GM21390 (cell line): Measurements from ENCODE around the gene VCAN.

ENCODE experiments used
- ATAC-seq: cut with Tn5 transposase; IDR thresholded peaks from one replicate; pipeline ENCODE4 v1.9.1; 2021; ENCODE audit not compliant: unreplicated experiment

The VCAN gene

DNA sequence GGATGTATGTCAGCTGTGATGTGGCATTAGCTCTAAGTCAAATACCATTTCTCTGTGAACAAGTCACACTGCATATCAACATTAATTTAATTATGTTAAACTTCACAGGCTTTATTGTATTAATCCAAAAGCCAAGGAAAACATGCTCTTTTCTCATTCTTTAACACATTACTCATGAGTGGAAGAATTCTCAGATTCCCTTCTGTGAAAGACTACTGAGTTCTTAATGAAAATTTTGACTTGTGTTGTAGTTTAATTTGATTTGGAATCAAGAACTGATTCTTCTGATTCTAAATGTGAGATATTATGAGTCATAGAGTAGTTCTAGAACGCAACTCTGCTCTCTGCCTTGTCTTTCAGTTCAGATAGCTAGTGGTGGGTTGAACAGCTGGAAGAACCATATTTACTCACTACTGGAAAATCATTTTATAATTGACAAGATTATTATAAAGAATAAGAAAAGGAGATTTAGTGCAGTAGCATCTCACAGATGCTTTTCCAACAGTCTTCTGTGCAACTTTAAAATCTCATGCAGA is 90.6 kb downstream of the VCAN start:
- no peak for ATAC-seq

DNA sequence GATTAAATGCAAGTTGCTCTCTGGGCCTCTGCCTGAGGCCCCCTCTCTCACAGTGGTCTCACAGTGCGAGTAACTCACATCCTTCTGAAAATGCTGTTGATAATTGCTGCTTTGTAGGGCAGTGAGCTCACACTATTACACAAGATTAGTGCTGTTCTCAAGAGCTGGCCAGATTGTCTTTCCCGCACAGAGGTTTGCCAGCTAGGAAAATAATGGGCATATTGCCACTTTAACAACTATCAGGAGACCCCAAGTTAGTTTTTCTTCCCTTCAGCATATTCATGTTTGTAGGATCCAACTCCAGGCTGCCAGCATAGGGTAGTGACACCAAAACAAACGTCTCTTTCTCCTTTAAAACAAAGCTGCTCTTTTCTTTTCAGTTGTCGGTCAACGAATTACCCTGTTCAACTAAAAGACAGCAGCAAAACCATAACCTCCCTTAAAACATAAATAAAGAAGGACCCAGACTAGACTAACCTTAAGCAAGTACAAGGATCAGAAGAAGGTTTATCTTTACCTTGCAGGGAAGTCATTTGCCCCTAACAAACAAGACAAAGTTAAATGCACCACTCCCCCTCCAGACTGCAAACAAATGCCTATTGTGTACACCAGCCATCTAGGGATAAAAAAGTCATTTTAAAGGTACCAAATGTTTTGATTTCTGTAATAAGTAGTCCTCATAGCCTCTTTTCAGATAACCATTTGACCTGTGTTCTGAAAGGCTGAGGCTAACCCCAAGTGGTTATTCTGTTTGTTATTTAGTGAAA is 91.4 kb downstream of the VCAN start:
- ATAC-seq = no peak

DNA sequence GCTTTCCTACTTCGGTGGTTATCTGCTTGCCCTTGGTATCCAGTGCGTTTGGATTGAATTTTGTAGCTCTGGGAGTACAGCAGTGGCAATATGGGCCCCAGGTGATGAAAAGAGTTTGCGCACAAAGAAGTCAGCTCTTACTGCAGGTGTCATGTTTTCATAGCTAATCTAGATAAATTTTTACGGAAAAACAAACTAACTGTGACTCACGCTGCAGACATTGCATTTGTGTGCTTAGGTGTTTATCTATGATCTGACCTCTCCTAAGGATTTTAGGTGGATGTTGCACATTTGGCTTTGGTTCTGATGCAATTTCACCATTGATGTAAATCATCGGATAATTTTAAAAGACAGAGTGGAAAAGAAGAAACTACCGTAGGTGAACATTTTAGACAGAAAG is 92.1 kb downstream of the VCAN start:
- no peak for ATAC-seq

DNA sequence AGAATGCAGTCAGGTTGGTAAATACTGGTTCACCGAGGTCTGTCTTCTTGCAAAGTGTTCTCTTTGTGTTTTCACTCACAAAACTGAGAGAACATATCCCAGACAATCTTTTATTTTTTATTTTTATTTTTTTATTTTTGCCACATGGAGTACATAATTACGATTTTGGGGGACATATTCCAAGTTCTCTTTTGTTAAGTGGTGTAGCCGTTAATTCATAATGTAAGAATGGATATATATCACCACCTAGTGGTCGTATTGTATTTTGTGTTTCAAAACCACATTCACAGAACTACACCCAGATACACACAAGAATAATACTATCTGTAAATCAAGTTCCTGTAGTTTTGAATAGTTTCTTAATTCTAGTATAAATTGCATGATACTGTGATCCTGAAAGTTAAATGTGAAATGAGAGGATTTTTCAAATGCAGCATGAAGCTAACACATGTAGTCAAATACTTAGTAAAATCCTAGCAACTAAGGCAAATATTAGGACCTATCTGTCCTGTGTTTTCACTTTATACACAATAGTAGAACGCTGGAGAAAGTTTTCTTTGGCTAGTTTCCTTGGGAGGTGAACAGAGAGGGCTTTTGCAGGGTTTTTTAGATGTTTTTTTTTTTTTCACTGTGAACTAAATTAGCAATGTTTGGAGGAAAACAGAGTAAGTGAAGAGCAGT is 92.7 kb downstream of the VCAN start:
- peak; percentile 83 for ATAC-seq

DNA sequence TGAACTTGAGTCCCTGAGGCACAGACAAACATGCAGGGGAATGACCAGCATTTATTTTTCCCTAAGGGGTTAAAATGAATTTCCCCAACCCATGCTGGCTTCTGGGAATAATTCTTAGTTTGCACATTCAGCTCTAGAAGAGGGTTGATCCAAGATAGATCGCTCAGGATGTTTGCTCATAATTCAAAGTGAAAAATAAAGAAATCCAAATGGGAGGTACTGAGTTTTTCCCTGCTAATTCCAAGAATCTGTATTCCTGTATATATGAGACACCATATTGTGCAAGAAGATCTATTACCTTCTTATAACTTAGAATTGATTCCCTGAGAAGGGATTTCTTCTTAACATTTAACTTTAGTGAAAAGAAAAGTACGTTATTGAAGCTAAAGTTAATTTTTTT is 96.2 kb downstream of the VCAN start:
- no peak for ATAC-seq

DNA sequence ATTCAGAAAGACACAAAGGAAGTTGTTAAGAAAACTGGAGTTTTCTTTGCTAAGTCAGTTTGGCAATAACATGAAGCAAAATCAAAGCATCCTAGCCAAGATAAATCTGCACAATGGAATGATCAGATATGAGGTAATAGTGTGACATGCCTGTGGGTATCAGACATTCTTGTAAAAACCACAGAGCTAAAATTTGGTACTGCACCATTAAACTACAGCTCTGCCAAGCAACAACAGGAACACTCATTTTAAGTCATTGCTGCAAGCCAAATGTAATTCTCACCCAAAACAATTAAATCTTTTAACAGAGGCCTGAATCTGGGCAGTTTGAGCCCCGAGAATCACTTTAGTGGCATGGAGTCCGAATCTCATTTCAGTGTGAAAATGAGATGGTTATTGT is 96.6 kb downstream of the VCAN start:
- ATAC-seq = no peak

DNA sequence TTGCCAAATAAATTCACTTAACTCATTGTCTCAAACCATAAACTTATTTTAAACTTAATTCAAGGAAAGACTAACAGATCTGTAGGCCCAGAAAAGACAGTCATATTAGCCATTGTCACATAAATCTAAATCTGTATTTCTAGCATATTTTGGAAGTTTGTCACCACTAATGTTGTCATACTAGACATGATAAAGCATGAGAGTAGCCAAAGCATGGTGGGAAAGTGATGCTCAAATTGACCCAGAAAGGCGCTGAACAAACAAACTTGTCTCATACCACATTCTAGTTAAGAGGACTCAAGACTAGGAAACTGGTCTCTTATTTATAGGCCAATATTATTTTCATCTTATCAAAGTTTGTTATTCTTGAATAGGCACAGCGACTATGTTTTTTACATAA is 99.4 kb downstream of the VCAN start:
- ATAC-seq = no peak

DNA sequence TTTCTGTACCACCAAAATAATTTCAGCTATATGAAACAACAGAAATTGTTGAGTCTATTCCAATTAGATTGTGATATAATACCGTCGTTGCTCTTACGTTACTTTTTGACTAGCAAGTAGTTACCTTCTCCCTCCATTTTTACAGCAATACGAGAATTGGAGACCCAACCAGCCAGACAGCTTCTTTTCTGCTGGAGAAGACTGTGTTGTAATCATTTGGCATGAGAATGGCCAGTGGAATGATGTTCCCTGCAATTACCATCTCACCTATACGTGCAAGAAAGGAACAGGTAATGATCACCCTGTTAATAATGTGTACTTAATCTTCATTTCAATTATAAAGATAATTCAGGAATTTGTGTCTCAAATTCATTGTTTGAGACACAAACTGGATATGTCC is 100.7 kb downstream of the VCAN start:
- ATAC-seq = no peak

DNA sequence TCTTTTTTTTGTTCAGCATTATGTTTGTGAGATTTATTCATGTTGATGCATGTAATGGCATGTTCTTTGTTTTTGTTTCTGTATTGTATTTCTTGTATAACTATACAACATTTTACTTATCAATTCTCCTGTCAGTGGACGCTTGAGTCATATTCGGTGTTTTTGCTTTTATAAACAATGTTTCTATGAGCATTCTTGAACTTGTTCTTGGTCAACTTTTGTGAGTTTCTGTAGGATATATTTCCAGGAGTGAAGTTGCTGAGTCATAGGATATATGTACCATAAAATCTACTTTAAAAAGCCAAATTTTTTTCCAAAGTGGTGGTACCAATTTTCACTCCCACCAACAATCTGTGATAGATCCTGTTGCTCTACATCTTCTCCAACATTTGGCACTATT is 104.8 kb downstream of the VCAN start:
- no peak for ATAC-seq

DNA sequence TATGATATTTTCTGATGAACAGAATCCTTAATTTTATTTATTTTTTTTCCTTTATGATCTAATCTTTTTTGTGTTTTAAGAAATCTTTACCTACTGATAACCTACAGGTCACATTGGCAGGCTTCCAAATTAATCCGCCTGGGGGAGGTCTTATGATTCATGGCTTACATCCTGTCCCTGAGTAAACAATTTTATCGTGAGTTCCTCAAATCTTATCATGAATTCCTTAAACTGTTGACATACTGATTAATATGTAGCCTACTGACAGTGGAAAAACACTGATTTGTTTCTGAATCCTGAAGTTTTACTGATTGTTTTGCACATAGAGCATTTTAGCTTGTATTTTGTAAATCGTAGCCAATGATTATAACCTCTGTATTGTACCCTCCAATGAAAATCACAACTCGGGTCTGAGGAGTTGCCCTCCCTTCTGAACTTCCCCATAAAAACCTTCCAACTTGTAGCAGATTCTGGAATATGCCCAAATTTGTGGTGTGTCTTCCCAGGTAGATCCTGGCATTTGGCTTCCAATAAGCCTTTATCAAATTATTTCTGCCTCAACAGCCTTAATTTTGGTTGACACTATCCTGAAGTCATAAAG is 105.6 kb downstream of the VCAN start:
- ATAC-seq = no peak

DNA sequence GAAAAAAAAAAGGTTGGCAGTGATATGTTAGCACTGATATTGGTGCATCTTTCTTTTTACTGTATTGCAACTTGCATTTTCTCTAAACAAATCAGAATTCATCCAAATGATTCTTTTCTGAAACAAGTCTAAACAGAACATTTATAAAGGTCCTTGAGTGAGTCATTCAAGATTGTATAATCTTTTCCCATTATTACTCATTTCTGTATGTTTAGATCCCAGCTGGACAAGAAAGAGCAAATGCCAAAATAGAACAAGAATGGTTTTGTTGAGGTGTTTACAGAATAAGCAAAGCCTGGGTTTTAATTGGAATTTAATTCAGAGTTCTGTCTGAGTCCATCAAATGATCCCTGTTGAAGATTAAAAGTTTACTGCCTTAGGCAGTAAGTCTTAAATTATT is 112.3 kb downstream of the VCAN start:
- ATAC-seq = no peak

DNA sequence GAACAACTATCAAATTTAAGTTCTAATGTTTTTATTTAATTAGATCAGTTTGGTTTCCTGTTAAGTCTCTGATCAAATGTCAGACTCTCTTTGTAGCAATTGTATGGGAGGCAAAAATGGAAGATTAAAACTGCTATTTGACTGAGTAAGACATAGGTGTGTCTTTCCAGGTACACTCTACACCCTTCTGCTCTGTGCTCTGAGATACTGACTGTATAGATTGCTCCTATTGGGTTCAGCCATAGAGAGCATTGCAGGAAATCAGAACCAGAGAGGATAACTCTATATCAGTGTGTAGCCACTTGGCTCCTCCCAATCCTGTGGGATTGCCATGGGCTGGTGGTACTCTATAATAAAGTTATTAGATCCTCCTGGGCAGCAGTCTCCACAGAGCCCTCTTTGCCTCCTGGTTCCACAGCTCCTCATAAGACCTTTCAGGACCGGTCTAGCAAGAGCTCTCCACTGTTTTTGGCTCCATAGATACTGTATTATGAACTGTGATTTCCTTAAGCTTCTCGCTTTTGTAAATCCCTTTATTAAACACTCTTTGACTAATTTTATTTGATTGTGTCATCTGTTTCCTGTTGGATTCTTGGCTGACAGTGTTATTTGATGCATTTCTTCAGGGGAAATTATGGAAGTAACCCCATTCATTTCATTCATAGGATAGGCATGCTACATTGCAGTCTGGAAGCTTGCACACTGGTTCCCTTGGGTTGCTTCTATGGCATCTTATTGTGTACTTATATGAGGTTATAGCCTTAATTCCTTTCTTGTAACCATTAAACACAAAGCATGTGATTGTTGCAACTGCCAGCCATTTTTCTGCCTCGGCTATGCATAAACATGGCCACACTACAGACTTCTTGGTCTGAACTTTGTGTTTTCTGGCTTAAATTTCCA is 115.6 kb downstream of the VCAN start:
- no peak for ATAC-seq

DNA sequence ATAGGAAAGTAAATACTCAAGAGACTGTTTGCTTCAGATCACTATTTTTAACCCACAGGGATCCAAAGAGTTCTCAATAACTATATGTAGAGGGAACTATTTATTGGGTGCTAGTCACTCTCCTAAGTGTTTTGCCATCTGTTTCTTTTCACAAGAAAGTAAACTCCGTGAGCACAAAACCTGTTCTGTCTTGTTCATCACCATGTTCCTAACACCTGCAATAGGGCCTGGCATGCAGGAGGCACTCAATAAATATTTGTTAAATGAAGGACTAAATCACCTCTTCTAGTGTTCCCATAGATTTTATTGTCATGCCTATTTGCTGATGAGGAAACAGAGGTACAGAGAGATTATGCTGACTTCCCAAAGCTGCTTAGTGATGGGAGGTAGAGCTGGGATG is 118.2 kb downstream of the VCAN start:
- no peak for ATAC-seq

DNA sequence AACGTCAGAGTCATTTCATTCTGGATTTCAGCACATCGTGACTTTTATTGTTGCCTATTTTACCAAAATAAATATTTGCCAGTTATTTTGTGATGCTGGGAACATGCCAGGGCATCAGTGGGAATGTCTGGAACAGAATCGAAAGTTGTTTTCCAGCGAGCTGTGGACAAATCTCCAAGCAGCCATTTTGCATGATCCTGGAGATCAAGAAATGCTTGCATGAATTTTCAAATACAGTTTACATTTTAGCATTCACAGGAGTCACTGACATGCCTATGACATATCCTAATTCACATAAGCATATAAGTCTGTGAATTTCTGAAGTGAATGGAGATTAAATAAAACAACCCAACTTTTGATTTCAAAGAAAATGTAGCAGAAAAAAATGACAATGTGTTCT is 119.4 kb downstream of the VCAN start:
- no peak for ATAC-seq

DNA sequence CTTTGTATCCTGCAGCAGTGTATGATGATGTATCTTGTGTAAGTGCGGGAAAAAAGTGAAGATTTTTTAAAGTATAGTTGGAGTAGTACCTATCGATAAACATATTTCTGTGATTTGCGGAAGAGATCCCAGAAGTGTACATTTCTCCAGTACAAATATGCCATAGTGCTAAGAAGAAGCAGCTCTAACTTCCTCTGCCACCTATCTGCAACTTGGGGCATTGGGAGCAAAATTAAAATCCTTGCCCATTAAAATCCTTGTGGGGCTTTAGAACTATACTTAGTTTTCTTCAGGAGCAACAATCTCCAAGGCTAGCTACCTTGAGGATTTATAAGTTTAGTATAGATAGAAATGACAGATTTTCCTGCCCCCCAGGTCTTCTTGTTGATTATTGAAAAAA is 123.7 kb downstream of the VCAN start:
- no peak for ATAC-seq

DNA sequence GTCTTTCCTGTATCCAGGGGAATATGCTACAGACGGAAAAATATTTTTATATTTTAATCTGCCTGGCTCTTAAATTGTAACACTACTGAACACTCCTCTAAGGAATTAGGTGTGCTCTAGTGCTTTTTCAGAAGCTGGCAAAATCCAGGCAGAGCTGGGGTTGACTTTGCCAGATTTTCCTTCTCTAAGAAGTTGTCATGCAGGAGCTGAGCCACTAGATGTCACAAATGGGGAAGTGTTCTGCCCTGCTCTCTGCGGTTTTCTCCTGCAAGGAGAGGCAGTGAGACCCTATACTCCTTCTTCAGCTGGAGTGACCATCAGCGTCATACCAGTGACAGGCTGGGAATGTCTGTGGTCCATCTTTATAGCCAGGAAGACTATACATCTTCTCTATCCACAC is 136.6 kb downstream of the VCAN start:
- ATAC-seq = peak; percentile 70

DNA sequence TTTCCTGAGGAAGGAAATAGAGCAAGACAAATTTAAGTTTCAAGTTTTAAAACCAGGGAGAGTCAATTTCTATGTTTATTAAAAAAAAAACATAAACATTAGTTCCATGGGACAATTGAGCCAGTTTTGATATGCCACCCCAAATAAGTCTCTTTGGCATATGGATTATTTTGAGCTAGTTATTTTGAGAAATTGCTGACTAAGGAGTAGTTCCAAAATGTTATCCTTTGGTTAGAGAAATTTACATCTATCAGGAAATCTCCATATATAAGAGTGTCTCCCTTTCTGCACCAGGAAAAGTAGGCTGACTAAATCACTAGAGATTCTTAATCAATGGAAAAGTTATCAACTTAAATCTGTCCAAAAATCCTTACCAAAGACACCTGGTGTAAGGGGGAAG is 143.3 kb downstream of the VCAN start:
- ATAC-seq = no peak

DNA sequence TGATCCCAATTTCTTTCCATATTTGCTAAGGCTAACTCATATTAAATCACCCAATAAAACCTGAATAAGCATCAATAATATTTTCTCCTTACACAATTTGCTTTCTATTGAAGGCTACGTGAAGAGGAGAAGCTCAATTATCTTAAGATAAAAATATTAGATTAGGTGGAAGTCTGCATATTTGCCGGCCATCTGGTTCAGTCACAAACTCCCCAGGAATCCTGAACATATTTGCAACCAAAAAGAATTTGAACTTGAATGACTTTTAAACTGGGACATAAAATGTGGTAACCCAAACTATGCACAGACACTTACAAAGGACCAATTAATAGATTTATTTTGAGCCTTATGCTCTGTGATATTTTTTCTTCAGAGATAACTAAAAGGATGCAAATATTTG is 156.8 kb downstream of the VCAN start:
- ATAC-seq = no peak
